GM21717 (cell line): ENCODE results near the gene BICD1.

Experiments used
- ATAC-seq: cut with Tn5 transposase; IDR thresholded peaks from one replicate; pipeline ENCODE4 v1.9.1; 2021; ENCODE audit warnings: mild to moderate bottlenecking, moderate library complexity; ENCODE audit not compliant: unreplicated experiment

The BICD1 gene

DNA sequence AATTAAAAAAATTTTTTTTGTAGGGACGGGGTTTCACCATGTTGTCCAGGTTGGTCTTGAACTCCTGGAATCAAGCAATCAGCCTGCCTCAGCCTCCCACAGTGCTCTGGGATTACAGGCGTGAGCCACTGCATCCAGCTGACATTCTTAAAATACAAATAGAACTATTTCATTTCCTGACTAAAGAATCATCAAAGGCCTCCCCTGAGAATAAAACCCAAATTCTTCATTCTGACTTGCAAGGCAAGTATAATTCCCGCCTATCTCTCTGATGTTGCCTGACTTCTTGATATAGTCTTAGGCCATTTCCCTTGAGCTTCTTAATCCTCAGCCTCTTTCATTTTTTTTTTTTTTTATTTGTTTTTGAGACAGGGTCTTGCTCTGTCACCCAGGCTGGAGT, 4.4 kb upstream of the BICD1 start:
- no peak for ATAC-seq

DNA sequence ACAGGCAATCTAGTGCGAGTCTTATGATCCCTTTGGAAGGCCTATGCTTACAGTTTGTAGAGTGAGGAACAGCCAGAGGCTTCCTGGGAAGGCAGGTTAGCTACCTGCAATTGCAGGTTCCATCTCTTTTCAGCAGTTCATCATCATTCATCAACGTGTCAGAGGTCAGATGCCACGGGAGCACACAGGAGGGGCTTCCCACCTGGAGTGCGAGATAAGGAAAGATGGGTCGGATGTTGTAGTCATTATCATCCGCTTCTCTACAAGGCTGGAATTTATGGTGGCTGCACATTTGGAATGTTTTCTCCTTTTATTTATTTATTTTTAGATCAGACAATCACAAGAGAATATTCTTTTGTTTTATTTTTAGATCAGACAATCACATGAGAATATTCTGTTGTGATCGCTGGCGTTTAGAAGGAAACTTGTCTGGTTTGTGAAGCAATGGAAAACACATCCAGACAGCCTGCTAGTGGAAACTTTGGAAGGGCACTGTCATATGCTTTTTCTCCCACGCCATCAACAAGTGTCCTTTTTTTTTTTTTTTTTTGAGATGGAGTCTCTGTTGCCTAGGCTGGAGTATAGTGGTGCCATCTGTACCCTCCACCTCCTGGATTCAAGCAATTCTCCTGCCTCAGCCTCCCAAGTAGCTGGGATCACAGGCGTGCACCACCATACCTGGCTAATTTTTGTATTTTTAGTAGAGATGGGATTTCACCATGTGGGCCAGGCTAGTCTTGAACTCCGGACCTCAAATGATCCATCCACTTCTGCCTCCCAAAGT, 1.9 kb upstream of the BICD1 start:
- ATAC-seq: no peak

DNA sequence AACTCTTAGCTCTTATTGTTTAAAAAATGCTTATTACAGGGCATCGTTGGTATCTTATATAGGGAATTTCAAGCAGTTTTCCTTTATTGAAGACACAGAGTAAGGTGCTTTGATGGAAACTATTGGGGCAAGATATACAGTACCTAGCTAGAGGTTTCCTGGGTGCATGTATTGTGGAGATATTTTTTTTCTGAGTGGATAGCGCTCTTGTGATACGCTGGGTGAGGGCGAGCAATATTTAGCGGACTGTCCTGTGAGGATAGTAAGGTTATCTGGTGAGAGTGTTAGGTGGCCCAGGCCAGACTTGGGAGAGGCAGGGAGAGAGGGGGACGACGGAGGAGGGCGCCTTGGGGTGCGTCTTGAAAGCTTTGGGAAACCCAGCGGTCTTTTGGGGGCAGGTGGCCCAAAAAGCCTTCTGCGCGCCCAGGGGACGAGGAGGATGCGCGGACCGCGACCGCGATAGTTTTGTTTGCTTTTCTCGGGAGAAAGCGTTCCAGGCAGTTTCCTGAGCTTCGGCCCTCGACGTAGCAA, 596 bp upstream of the BICD1 start:
- peak; percentile 2 for ATAC-seq

DNA sequence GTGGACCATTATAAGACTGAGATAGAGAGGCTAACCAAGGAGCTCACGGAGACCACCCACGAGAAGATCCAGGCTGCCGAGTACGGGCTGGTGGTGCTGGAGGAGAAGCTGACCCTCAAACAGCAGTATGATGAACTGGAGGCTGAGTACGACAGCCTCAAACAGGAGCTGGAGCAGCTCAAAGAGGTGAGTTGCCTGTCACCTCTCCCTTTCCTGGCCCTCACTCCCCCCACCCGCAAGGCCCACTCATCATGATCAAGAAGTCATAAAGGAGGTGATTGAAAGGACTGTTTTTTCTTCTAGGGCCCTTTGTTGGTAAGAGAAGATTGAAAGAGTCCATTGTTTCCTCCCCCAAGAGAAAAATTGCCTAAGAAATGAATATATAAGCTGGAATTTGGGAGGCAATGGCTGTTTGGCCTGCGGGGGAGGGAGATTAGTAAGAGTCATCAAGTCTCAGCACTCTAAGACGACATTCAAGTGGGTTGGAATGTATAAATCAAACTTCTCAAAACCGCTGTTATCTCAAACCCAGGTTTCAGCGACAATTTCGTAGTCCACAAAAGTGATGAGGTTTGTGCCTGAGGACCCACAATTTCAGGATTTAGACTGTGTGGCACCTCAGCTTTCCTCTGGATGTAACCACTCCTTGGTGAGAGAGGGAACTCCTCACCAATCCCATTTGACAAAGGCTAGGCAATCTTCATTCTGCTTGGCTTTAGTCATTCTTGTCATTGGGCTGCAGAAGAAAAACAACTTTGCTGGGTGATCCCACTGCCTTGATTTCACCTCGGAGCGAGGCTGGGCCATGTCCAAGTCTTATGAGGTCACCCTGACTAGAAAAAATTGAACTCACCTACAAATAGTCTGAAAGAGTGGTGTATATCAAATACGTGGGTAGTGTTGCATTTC, 966 bp downstream of the BICD1 start:
- peak; percentile 16 for ATAC-seq

DNA sequence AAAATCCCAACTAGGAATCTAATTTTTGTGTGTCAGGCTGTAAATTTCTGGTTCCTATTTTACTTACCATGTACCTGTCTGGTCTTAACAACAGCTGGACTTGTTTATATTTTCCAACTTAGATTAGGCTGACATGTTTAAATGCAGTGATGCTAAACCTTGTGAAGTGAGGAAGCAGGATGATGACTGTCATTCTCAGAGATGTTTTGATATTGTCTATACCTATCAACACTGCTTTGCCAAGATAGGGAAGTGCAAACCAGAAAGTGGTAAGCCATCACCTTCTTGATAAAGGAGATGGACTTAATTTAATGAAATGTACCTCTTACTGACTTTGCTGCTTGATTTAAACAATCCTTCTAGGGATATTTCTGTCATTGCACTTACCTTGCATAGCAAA, 2.1 kb downstream of the BICD1 start:
- no peak for ATAC-seq

DNA sequence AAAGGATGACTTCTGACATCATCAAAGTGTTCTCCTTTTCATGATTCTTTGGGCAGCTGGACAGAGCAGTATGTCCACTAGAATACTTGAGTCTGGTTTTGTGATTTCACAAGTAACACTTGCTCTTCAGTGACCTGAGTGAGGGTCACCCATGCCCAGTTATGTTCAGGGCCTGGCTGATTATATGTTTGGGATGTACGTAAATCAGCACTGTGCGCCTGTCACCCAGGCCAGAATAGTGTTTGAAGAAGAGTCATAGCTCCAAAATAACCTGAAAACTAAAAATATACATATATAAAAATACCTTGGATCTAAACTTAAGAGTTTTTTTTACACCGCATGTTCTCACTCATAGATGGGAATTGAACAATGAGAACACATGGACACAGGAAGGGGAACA, 3.8 kb downstream of the BICD1 start:
- no peak for ATAC-seq

DNA sequence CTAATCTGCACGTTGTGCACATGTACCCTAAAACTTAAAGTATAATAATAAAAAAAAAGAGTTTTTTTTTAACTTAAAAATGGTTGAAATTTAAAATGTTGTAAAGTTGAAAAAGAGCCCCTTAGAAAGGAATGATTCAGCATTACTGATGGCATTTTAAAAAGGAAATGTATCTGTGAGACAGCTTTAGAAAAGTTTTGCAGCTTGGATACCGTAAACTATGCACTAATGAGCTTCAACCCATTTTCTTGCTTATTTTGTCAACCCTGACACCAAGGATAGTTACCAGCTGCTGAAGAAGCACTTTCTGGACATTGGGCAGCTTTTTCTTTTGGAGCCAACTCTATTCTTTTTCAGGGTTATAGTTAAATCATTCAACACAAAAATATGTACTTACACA, 4.3 kb downstream of the BICD1 start:
- ATAC-seq: no peak

DNA sequence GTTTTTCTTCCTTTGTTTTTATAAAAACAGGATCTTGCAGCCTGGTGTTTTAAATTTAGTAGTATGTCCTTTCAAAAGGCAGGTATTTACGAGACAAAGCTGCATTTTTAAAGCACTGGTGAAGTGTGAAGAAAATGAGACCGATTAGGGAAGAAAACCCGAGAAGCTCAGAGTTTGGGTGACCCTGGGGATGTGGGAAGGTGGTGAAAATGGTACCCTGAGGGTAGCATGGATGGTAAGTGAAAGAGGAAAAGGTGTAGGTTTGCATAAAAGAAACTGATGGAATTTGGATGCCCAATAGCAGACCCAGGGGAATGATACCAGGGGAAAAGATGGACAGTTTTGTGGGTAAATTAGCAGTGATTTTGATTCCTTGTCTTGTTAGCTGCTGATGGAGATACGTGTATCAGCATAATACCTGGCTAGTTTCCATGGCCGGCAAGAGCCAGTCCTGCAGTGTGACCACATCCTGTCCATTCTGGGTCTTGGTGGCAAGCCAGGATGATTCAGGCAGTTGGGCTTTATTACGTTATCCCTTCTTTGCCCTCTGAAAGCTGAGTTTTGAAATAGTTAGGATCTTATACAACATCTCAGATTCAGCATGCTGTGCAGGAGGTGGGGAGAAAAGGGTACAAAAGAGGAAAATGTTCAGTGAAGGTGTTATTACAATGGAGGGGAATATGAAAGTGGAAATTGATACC, 8.9 kb downstream of the BICD1 start:
- no peak for ATAC-seq

DNA sequence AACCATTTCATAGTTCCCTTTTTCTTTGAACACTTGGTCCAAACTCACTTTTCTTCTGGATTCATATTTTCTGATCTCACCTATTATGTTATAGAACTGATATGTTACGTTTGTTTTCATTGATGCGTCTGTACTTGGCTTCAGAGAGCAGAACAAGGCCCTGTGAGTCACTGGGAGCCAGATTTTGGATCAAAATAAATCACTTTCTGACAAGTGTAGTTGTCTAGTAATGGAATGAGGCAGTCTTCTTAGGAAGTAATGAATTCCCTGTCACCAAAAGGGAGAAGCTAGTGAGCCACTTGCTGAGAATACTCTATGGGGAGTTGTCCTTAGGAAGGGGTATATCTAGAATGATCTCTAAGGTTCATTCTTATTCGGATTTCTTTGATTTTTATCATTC, 10.2 kb downstream of the BICD1 start:
- ATAC-seq: no peak

DNA sequence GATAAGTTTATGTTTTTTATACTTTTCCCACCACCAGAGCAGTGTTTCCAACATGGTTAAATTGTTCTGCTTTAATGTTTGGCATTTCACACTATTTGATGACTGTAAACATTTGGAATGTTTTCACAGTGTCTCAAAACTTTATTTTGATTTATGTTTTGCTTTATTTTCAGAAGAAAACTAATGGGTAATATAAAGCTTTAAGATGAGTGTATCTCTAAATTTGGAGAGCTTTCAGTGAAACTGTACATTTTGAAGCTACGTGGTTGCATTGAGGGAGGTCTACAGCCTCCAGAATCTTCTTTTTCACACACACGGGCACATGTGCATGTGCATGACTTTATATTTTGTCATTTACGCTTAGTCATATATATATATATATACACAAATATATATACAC, 10.7 kb downstream of the BICD1 start:
- ATAC-seq: no peak

DNA sequence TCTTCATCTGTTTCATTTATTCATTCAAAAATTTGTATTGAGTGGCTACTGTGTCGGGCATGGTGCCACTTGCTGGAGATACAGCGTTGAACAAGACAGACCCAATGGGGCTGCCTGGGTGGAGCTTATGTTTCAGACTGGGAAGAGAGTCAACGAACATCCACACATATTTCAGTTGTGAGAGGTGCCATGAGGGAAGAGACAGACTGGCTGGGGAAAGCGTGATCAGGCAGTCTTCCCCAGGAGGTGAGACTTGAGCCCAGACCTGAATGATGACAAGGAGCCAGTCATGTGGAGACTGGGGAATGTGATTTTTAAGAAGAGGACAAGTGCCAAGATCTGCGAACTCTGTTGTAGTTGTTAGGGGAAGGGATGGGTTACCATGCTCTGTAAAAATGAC, 12.2 kb downstream of the BICD1 start:
- no peak for ATAC-seq

DNA sequence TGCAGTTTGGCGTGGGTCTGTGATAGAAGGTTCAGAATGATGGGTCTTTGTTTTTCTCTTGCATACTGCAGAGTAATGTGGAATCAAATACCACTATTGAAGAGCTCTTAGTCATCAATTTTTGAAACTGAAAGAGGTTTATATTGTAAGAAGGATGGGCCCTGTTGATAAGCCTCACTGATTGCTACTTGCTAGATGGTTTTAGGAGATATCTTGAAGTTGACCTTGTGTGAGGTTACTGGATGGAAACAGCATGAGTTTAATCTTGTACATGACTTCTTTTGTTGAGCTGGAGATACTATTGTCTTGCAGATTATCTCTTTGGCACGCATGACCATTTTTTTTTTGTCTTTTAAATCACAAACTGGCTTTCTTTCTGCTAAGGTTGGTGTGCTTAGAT, 13.8 kb downstream of the BICD1 start:
- ATAC-seq: peak; percentile 82

DNA sequence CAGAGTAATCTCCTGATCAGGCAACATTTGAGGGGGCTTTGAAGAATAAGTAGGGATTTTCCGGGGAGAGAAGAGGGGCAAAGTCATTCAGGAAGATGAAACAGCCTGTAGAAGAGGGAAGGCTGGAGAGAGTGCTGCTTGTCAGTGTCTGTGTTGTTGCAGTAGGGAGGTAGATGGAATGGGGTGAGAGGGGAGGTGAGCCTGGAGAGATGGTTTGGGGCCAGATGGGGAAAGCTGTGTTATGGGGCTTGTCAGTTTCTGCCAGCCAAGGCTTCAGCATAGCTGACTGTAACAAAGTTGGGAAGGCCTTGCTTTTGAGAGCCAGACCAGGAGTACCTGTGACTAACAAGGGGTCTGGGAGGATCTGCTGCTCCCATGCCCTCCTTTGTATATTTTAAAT, 18.0 kb downstream of the BICD1 start:
- no peak for ATAC-seq

DNA sequence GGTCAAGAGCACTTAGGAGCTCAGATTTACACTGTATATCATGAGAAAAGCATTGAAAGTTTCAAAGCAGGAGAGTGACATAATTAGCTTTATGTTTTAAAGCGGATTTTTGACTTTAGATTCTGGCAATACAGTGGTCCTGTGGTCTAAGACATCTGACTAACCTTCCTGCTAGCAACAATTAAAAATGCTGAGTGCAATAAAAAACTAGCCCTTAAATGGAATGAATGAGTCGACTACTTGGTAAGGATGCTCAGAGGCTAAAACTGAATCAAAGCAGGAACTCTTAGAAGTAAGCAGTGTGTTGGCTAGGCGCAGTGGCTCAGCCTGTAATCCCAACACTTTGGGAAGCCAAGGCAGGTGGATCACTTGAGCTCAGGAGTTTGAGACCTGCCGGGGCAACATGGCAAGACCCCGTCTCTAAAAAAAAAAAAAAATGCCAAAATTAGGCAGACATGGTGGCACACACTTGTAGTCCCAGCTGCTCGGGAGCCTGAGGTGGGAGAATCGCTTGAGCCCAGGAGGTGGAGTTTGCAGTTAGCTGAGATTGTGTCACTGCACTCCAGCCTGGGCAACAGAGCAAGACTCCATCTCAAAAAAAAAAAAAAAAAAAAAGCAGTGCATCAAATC, 18.9 kb downstream of the BICD1 start:
- ATAC-seq: no peak

DNA sequence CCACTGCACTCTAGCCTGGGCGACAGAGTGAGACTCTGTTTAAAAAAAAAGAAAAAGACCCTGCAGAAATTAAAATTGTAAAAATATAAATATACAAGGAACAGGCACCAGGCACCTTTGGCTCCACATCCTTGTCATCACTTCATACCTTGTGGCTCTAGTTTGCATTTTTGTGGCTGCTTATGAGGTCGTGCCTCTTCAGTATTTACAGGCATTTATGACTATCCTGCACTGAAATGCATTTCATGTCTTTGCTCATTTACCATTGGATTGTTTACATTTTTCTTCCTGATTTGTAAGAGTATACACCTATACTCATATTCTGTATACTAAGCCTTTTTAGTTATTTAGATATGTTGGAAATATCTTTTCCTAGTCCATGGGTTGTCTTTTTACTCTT, 20.1 kb downstream of the BICD1 start:
- ATAC-seq: no peak

DNA sequence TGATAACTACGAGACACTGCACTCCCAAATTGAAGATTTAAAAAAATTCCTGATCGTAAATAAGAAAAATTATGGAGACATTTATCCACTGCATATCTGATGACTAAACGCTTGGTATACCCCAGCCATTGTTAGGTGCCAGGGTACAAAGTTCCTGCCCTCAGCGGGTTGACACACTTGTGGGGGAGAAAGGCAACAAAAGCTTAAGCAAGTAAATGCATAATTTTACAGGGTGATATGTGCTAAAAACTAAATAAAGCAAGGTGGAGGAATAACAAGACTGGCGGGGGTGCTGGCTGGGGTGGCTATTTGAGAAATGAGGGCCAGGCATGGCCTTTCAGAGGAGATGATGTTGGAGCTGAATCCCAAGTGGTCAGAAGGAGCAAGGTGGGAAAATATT, 25.0 kb downstream of the BICD1 start:
- ATAC-seq: no peak

DNA sequence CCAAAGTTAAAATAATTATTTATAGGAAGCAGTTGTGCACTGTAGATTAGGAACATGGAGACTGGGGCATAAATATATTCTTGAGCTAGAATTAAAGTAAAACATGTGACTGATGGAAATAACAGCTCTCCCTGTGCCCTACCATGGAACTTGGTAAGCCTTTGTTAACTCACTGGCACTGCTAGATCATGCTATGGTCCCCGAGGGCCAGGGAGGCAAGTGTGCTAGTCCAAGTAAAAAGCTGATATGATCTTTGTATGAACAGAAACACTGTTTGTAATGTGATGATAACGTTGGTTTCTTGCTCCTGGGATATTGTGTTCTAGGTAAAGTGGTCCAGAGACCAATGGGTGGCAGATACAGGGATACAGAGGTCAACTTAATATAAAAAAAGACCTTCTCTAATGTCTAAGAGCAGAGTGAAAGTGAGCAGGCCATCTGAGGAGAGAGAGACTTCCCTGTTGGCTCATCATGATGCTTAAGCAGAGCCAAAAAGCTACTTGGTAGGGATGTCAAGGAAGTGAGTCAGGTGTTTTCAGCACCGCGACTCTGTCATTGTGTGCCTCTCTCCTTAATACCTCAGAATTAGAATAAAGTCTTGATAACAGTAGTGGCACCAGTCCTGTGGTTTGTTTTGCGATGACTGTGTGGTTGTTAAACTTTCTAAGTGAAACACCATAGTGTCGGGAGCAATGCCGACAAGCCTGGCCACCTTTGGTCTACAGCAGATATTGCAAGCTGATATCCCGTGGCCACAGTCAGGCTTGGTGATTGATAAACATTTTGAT, 27.6 kb downstream of the BICD1 start:
- peak; percentile 65 for ATAC-seq

DNA sequence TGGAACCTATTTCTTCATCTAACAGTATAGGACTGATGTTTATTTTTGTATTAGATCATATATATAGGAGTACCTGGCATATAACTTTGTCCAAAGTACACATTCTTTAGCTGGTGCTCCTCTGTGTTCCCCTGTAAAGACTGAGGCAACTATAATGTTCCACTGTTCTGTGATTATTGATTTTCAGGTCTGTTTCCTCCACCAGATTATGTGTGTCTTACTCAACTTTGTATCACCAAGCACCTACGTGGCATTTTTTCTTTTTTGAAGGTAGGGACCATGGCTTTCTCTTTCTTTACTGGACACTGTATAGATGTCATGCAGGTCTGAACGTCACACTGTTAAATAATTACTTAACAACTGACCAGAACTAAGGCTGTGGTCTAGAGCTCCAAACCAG, 29.3 kb downstream of the BICD1 start:
- ATAC-seq: no peak

DNA sequence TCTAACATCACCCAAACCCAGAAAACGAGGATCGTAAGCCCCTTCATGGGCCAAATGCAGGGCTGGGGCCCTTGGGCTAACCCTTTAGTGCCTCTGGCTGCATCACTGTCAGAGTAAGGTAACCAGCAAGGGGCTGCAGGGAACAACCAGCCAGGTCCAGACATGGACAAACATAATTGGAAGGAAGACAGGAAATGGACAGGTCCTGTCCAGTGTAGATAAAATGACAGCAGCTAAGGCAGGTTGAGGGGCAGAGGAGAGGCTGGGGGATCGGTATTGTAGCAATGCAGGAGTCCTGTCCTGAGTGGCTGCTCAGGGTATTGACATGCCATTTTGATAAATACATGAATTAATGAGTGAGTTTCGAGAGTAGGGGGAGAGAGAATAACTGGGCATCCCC, 29.8 kb downstream of the BICD1 start:
- ATAC-seq: no peak

DNA sequence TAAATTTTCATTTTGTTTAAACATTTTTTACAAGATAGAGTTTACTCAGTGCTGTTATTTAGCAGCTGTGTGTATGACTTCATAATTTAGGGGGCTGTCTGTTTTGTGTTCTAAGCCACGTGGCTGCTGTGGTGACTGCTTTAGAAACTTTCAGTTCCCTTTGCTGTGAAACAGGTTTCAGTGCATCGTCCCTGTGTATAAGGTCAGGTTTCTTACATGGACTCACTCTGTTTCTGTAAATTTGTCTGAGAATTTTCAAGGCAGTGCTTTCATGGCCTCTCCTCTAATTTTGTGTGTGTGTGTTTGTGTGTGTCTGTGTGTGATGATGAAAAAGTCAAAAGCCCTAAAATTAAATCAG, 32.4 kb downstream of the BICD1 start:
- peak; percentile 88 for ATAC-seq
